Astrocyte (in vitro differentiated cells and primary cell): ENCODE measurements around the gene DEGS2. TPM values are rescaled to one million over a fixed set of nuclear protein-coding genes. Genes with fewer than 3 reads are reported as not detected.

ENCODE experiments used
- DNase-seq: peaks from one replicate; pipeline ENCODE4 v3.0.0-alpha.2; 2010; ENCODE audit warnings: low read depth
- FAIRE-seq: peaks from 2 replicates; lab custom pipeline; 2011; peaks lifted over from hg19 to GRCh38; lab: Jason Lieb, UNC
- H2AFZ ChIP-seq: 2 replicates; pipeline ENCODE4 v1.6.0; 2012; ENCODE audit warnings: low read depth, low read length, inconsistent platforms
- H3K27ac ChIP-seq: 2 replicates; pipeline ENCODE4 v1.5.1; 2011; ENCODE audit warnings: low read depth, low read length, inconsistent platforms
- H3K27me3 ChIP-seq: 2 replicates; pipeline ENCODE4 v1.6.0; 2011; ENCODE audit warnings: low read length, inconsistent platforms; ENCODE audit not compliant: insufficient read depth
- H3K36me3 ChIP-seq: 2 replicates; pipeline ENCODE4 v1.5.1; 2011; ENCODE audit warnings: low read length, inconsistent platforms; ENCODE audit not compliant: insufficient read depth
- H3K4me1 ChIP-seq: 2 replicates; pipeline ENCODE4 v1.5.1; 2011; ENCODE audit warnings: low read length, inconsistent platforms; ENCODE audit not compliant: insufficient read depth
- H3K4me2 ChIP-seq: 2 replicates; pipeline ENCODE4 v1.6.0; 2012; ENCODE audit warnings: low read length, inconsistent platforms
- H3K4me3 ChIP-seq: 2 replicates; pipeline ENCODE4 v1.5.1; 2011; ENCODE audit warnings: low read depth, mild to moderate bottlenecking, low read length, inconsistent platforms; ENCODE audit not compliant: insufficient read depth
- H3K79me2 ChIP-seq: 2 replicates; pipeline ENCODE4 v1.6.0; 2012; ENCODE audit warnings: mild to moderate bottlenecking, low read length, inconsistent platforms; ENCODE audit not compliant: insufficient read depth
- H3K9ac ChIP-seq: 2 replicates; pipeline ENCODE4 v1.6.0; 2012; ENCODE audit warnings: mild to moderate bottlenecking, low read length, inconsistent platforms
- H3K9me3 ChIP-seq: 2 replicates; pipeline ENCODE4 v1.5.1; 2012; ENCODE audit warnings: low read depth, mild to moderate bottlenecking, low read length, inconsistent platforms; ENCODE audit not compliant: insufficient read depth
- H4K20me1 ChIP-seq: 2 replicates; pipeline ENCODE4 v1.6.0; 2012; ENCODE audit warnings: low read length, inconsistent platforms; ENCODE audit not compliant: insufficient read depth
- H3K27ac Mint-ChIP-seq: one replicate; pipeline ENCODE4 v1.8.0; 2021; ENCODE audit warnings: mild to moderate bottlenecking, mixed read lengths; ENCODE audit not compliant: unreplicated experiment
- H3K27me3 Mint-ChIP-seq: one replicate; pipeline ENCODE4 v1.8.0; 2021; ENCODE audit warnings: low read depth, mixed read lengths; ENCODE audit not compliant: unreplicated experiment
- H3K36me3 Mint-ChIP-seq: one replicate; pipeline ENCODE4 v1.8.0; 2021; ENCODE audit warnings: low read depth, mixed read lengths; ENCODE audit not compliant: unreplicated experiment
- H3K4me1 Mint-ChIP-seq: one replicate; pipeline ENCODE4 v1.8.0; 2021; ENCODE audit warnings: low read depth, mixed read lengths; ENCODE audit not compliant: unreplicated experiment
- H3K4me3 Mint-ChIP-seq: one replicate; pipeline ENCODE4 v1.8.0; 2021; ENCODE audit warnings: mild to moderate bottlenecking, moderate library complexity, mixed read lengths; ENCODE audit not compliant: unreplicated experiment
- H3K9me3 Mint-ChIP-seq: one replicate; pipeline ENCODE4 v1.8.0; 2021; ENCODE audit warnings: mild to moderate bottlenecking, mixed read lengths; ENCODE audit not compliant: unreplicated experiment
- CTCF ChIP-seq: IDR thresholded peaks from 2 replicates; pipeline ENCODE4 v1.5.1; 2011; ENCODE audit warnings: low read depth, mild to moderate bottlenecking, inconsistent platforms, low read length, moderate library complexity; ENCODE audit not compliant: insufficient read depth
- EZH2 ChIP-seq: IDR thresholded peaks from 2 replicates; pipeline ENCODE4 v1.6.1; 2012; ENCODE audit warnings: mild to moderate bottlenecking, low read length, inconsistent platforms; ENCODE audit not compliant: insufficient read depth
- total RNA-seq: library from RNA; stranded (reverse); gene quantifications from 2 replicates; pipeline ENCODE4 v1.2.1, GENCODE V29; 2021

DEGS2 gene
- total RNA-seq, 1 donor from 2014 or later: not detected

- Mint-ChIP-seq H3K4me1 (no peaks in the 10 kb centered on the region), H3K9me3 (no peaks in the 10 kb centered on the region), H3K27me3 (peaks cover 3% of the 10 kb centered on the region), H3K4me3 (no peak overlapping the region), H3K36me3 (peaks cover 10% of the 10 kb centered on the region), H3K27ac (no peak overlapping the region)
- H3K9ac ChIP-seq: no peak overlapping the region
- H3K27me3 ChIP-seq: no peaks in the 10 kb centered on the region
- no peaks in the 10 kb centered on the region for H4K20me1 ChIP-seq
- no peaks in the 10 kb centered on the region for H3K79me2 ChIP-seq
- DNase-seq: no peak
- no peak overlapping the region for H3K4me2 ChIP-seq
- FAIRE-seq: no peak
- H3K4me1 ChIP-seq: peaks cover 6% of the 10 kb centered on the region
- no peak overlapping the region for H3K4me3 ChIP-seq
- no peak overlapping the region for H2AFZ ChIP-seq
- no peaks in the 10 kb centered on the region for H3K9me3 ChIP-seq
- no peak for TF ChIP-seq CTCF
- no peak for TF ChIP-seq EZH2
- no peaks in the 10 kb centered on the region for H3K36me3 ChIP-seq
- no peak overlapping the region for H3K27ac ChIP-seq
Observed at GRCh38 chr14:100134586-100134985, 24.9 kb downstream of the DEGS2 start.

GRCh38 chr14:100132903-100133510, 26.4 kb downstream of the DEGS2 start:
- Mint-ChIP-seq H3K4me1 (no peaks in the 10 kb centered on the region), H3K27ac (no peak overlapping the region), H3K27me3 (peaks cover 3% of the 10 kb centered on the region), H3K9me3 (no peaks in the 10 kb centered on the region), H3K4me3 (no peak overlapping the region), H3K36me3 (peaks cover 8% of the 10 kb centered on the region)
- H3K4me1 ChIP-seq: peaks cover 8% of the 10 kb centered on the region
- no peaks in the 10 kb centered on the region for H3K79me2 ChIP-seq
- no peak overlapping the region for H2AFZ ChIP-seq
- no peak overlapping the region for H3K4me3 ChIP-seq
- H3K36me3 ChIP-seq: no peaks in the 10 kb centered on the region
- no peaks in the 10 kb centered on the region for H3K27me3 ChIP-seq
- no peaks in the 10 kb centered on the region for H4K20me1 ChIP-seq
- H3K9ac ChIP-seq: no peak overlapping the region
- no peaks in the 10 kb centered on the region for H3K9me3 ChIP-seq
- peak; percentile 39 for FAIRE-seq
- H3K27ac ChIP-seq: no peak overlapping the region
- no peak overlapping the region for H3K4me2 ChIP-seq
- DNase-seq: no peak
- TF ChIP-seq CTCF (no peak), EZH2 (no peak)

GRCh38 chr14:100132161-100132902, 27.1 kb downstream of the DEGS2 start:
- H3K27me3 ChIP-seq: no peaks in the 10 kb centered on the region
- peak overlapping the region; percentile 35 for H3K4me2 ChIP-seq
- peaks cover 3% of the 10 kb centered on the region for H3K27me3 Mint-ChIP-seq
- no peak for DNase-seq
- peak overlapping the region; percentile 23 for H3K27ac ChIP-seq
- no peaks in the 10 kb centered on the region for H3K9me3 Mint-ChIP-seq
- H3K79me2 ChIP-seq: no peaks in the 10 kb centered on the region
- H3K9ac ChIP-seq: peak overlapping the region; percentile 46
- no peak overlapping the region for H3K4me3 ChIP-seq
- no peaks in the 10 kb centered on the region for H4K20me1 ChIP-seq
- no peaks in the 10 kb centered on the region for H3K36me3 ChIP-seq
- H3K4me3 Mint-ChIP-seq: no peak overlapping the region
- H3K27ac Mint-ChIP-seq: peak overlapping the region; percentile 62
- FAIRE-seq: peak; percentile 23
- peaks cover 8% of the 10 kb centered on the region for H3K4me1 ChIP-seq
- H3K36me3 Mint-ChIP-seq: peaks cover 10% of the 10 kb centered on the region
- H3K9me3 ChIP-seq: no peaks in the 10 kb centered on the region
- no peaks in the 10 kb centered on the region for H3K4me1 Mint-ChIP-seq
- no peak for TF ChIP-seq EZH2
- no peak for TF ChIP-seq CTCF
- no peak overlapping the region for H2AFZ ChIP-seq
